ENCODE data around the gene PDZD2. TPM values are rescaled to one million over a fixed set of nuclear protein-coding genes. Genes with fewer than 3 reads are reported as not detected.

The PDZD2 gene
- total RNA-seq, 1 donor from 2014 or later = 2.6 TPM

Small RNAs within 50 kb of the gene (small RNA-seq; reads per million reads assigned to genes)
- gene AC025458.1 = not detected
- not detected for gene MIR4279
- gene RF00019 = not detected
- not detected for gene RNU6-358P
- gene RNU6-363P = not detected
- gene RNU6-760P = not detected

Other genes starting within 250 kb of the PDZD2 start
- gene DROSHA, start 107.0 kb upstream of the PDZD2 start, total RNA-seq = 67.3 TPM
- gene C5orf22, start 106.8 kb upstream of the PDZD2 start, total RNA-seq = 13.0 TPM

All from skeletal muscle tissue (tissue), 2 donors.